ENCODE data around the gene DUSP5.
A peak's percentile ranks its signal among the peaks of the same experiment; 100 is the strongest.
"Not testable (repeated sequence)": the region's sequence is repeated elsewhere in the genome, so short reads cannot be mapped to it uniquely, and the experiment has no call there.

Gene DUSP5

DNA sequence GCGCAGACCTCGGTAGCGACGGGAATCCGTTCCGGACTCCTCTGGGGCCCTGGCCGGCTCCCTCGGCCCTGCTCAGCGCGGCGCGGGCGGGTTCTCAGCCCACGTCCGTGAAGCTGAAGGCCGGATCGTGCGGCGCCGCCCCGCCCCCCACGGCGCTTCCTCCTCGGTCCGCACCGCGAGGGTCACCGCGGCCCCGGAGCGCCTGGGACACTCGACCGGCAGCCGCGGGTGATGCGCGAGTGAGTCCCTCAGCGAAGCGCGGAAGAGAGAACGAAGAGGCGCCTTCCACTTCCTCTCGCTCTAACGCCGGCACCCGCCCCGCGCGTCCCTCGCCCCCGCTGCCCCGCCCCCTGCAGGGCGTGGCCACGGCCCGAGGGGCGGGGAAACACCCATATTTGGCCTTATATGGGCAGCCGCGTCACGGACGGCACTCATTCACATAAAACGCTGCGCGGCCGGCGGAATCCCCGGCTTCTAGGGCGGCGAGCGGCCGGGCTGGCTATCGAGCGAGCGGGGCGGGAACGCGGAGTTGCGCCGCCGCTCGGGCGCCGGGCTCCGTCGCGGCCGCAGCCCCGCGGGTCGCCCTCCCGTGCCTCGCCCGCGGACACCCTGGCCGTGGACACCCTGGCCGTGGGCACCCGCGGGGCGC, at the start of gene DUSP5:
Gene DUSP5, plus strand, starts transcription at position 470 of the 649 bp plus-strand sequence. CDS start 215 bp downstream, outside the sequence.
- DNase-seq (ENCODE audit: low read depth) = peak; percentile 91

GRCh38 chr10:110448682-110449418, 48.9 kb upstream of the DUSP5 start:
- DNase-seq (ENCODE audit: low read depth) = no peak

DNA sequence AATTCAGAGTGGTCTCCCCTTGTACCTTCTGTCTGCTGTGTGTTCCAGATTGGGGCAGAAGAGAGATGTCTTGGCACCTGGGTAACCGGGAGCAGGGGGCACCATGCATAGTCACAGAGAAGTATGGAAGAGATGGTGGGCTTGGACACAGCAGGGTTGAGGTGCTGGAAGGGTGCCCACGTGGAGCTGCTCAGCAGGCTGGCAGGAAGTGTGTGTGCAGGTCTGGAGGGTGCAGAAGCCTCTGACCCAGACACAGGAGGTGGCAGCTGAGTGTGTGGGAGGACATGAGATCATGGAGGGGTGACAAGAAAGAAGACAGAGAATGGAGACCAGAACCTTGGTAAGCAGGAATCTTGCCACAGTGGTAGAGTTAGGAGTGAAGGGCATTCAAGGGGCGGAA, 42.3 kb upstream of the DUSP5 start:
- DNase-seq (ENCODE audit: low read depth) = no peak

- DNase-seq (ENCODE audit: low read depth) = no peak
Measured at GRCh38 chr10:110456046-110456445, 41.7 kb upstream of the DUSP5 start.

- no peak for DNase-seq (ENCODE audit: low read depth)
Measured at GRCh38 chr10:110456523-110457091, 41.1 kb upstream of the DUSP5 start.

DNA sequence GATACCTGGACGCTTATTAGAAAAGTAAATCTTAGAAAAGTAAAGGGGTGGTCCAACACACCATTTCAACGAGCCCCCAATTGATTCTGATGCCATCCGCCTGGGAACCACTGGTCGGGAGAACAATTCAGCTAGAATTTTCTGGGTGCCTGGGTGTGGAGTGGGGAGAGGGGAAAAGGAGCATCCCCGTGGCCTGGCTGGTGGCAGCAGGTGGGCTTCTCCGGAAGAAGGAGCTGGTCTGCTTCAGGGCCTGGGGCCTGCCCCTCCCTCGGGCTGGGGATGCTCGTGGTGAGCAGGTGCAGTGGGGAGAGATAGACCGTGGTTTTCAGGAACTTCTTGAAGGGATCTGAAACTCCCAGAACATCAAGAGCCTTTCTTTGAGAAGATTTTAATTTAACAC, 39.9 kb upstream of the DUSP5 start:
- no peak for DNase-seq (ENCODE audit: low read depth)

GRCh38 chr10:110458266-110458920, 39.3 kb upstream of the DUSP5 start:
- no peak for DNase-seq (ENCODE audit: low read depth)

- no peak for DNase-seq (ENCODE audit: low read depth)
Measured at GRCh38 chr10:110459600-110459999, 38.1 kb upstream of the DUSP5 start.

DNA sequence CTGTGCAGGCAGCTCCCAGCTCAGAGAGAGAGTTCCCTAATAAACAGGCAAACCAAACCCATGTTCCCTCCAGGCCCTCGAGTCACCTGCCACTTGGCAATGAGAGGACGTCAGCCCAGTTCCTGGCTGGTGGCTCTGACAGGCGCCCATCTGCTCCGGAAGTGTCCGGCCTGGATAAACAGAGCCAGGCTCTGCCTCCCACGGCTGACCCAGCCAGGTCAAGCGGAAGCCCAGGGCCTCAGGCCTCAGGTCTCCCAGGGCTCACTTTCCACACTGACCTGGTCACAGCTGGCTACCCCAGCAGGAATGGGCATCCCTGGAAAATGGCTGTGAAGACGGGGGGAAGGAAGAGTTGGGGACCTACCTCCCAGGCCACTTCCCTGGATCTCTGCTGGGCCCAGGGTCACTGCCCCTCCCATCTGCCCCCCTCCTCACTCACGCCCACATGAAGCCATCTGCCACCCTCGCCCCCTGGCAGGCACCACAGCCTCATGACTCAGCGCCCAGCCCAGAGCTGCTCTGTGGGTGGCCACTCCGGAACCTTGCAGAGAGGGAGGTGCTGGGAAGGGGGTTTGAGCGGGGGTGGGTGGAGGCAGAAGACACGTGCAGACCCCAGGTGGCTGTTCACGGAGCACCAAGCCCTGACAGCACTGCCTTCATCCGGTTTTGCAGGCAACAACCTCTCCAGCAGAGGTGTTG, 37.4 kb upstream of the DUSP5 start:
- DNase-seq (ENCODE audit: low read depth) = no peak

- DNase-seq (ENCODE audit: low read depth) = no peak
Measured at GRCh38 chr10:110461088-110461487, 36.6 kb upstream of the DUSP5 start.

DNA sequence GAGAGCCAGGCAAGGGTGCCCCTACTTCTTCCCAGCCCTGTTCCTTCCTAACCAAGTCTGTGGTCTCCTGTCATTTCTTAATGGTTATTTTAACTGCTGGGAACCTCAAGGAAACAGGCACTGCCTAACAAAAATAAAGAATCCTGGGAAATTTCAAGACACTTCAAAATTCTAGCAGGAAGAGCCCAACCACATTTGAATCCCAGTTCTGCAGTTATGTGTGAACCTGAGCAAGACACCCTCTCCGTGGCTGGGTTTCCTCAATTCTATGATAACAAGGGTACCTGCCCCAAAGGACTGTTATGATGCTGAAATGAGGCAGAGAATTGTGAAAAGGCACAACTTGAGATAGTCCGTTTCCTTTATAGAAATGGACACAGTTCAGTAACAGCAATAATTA, 36.2 kb upstream of the DUSP5 start:
- no peak for DNase-seq (ENCODE audit: low read depth)

- DNase-seq (ENCODE audit: low read depth) = no peak
Measured at GRCh38 chr10:110462166-110463095, 35.3 kb upstream of the DUSP5 start.

GRCh38 chr10:110468258-110468657, 29.4 kb upstream of the DUSP5 start:
- not testable (repeated sequence) for DNase-seq (ENCODE audit: low read depth)

DNA sequence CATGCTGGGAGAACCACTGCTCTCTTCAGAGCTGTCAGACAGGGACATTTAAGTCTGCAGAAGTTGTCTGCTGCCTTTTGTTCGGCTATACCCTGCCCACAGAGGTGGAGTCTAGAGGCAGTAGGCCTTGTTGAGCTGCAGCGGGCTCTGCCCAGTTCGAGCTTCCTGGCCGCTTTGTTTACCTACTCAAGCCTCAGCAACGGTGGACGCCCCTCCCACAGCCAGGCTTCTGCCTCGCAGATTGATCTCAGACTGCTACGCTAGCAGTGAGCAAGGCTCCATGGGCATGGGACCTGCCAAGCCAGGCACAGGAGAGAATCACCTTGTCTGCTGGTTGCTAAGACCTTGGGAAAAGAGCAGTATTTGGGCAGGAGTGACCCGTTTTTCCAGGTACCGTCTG, 27.2 kb upstream of the DUSP5 start:
- DNase-seq (ENCODE audit: low read depth) = not testable (repeated sequence)

DNA sequence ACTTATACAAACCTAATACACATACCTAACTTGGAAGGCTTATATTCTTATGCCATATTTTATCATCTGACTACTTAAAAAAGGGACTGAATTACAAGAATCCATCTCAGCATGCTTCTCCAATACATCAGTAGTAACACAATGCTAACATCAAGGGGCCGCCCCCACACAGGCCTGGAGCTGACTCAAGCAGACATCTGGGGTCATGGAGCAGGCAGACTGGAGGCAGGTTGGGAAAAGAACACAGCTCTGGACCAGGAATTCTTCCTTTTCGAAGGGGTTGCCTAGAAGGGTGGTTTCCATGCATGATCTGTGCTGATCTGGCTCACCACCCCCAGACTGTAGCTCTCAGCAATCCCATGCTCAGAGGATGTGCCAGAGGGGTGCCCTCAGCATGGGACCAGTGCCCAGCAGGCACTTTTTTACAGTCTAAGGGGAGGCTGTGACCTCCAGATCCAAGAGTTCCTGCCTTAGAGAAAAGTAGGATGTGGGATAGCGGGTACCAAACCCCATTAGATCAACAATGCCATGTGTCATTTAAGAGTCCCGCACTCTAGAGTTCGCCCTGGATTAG, 26.1 kb upstream of the DUSP5 start:
- no peak for DNase-seq (ENCODE audit: low read depth)

DNA sequence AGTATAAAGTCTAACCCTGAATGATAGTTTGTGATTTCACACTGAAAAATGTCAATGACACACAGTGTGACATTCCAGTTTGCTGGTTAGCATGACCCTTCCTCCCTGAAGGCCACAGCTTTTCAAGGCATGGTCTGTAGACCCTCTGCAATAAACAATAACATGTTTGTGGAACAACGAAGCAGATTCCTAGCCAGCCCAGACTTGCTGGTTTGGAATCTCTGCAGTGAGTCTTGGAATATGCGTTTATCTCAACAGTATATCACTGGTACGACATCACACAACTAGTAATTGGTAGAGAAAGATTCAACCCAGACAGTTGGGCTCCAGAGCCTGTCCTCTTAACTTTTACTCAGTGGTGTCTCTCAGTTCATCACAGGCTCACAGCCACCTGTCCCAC, 23.7 kb upstream of the DUSP5 start:
- DNase-seq (ENCODE audit: low read depth) = no peak

GRCh38 chr10:110474826-110475225, 22.9 kb upstream of the DUSP5 start:
- no peak for DNase-seq (ENCODE audit: low read depth)

DNA sequence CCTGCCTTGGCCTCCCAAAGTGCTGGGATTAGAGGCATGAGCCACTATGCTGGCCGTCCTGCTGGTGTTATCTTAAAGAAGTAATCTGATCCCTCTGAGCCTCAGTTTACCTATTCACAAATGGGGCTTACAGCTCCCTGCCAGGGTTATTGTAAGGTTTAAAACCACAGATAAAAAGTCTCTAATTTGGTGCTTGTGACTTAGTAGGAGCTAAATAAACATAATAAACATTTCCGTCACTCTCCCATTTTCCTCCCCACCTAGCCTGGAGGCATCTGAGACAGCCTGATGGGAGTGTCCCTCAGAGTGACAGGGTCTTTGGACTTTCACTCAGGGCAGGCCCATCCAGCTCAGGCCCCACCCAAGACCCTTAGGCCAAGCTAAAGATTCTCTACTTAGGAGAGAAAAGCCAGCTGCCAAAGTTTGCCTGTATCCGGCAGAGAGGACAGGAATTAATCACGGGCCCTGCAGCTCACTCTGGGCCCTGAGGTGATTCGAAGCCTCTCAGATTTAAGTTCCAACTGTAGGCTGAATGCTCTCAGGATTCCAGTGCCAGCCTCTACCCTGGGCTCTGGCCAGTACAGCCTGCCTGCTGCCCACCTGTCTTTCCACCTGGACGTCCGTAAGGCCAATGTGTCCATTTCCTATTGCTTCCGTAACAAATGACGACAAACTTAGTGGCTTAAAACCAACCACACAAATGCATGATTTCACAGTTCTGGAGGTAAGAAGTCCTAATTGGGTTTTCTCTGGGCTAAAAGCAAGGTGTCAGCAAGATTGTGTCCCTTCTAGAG, 21.8 kb upstream of the DUSP5 start:
- DNase-seq (ENCODE audit: low read depth) = no peak

- DNase-seq (ENCODE audit: low read depth) = no peak
Measured at GRCh38 chr10:110479710-110480109, 18.0 kb upstream of the DUSP5 start.

GRCh38 chr10:110480387-110480786, 17.3 kb upstream of the DUSP5 start:
- no peak for DNase-seq (ENCODE audit: low read depth)
